GM12878 (cell line): Measurements from ENCODE around the gene FARS2. TPM values are rescaled to one million over a fixed set of nuclear protein-coding genes. Genes with fewer than 3 reads are reported as not detected.
A peak's percentile ranks its signal among the peaks of the same experiment; 100 is the strongest.

Experiments used
- BRCA1 ChIP-seq: IDR thresholded peaks from 2 replicates; pipeline ENCODE4 v1.6.1; 2011; ENCODE audit warnings: low read depth, low read length, improper control_type of control experiment
- CBFB ChIP-seq: IDR thresholded peaks from 2 replicates; pipeline ENCODE4 v1.6.1; 2016; ENCODE audit warnings: antibody characterized with exemption, low read depth
- CHD2 ChIP-seq: IDR thresholded peaks from 2 replicates; pipeline ENCODE4 v1.6.1; 2011; ENCODE audit warnings: low read depth, low read length, improper control_type of control experiment, borderline replicate concordance
- ETV6 ChIP-seq, 2 experiments: fragments of 450-650 bp in 1 of 2; IDR thresholded peaks in 1 of 2; conservative IDR thresholded peaks in 1 of 2; 2 replicates each; pipeline ENCODE4 v1.6.1; 2014; ENCODE audit warnings: antibody characterized with exemption in 1 of 2, borderline replicate concordance in 1 of 2, low read depth in 1 of 2, mild to moderate bottlenecking in 1 of 2, moderate library complexity in 1 of 2
- GATAD2B ChIP-seq: fragments of 450-650 bp; conservative IDR thresholded peaks from 2 replicates; pipeline ENCODE4 v1.6.1; 2017; ENCODE audit warnings: low read depth, mild to moderate bottlenecking, moderate library complexity
- MXI1 ChIP-seq: fragments of 150-350 bp; IDR thresholded peaks from 2 replicates; pipeline ENCODE4 v1.6.1; 2011; ENCODE audit warnings: low read depth, mild to moderate bottlenecking, inconsistent platforms, low read length, improper control_type of control experiment
- NFYA ChIP-seq: IDR thresholded peaks from 2 replicates; pipeline ENCODE4 v1.6.1; 2011; ENCODE audit warnings: low read depth, mild to moderate bottlenecking, low read length, improper control_type of control experiment, borderline replicate concordance
- NR2F1 ChIP-seq: fragments of 450-650 bp; conservative IDR thresholded peaks from 2 replicates; pipeline ENCODE4 v1.6.1; 2017; ENCODE audit warnings: mild to moderate bottlenecking
- PAX5 ChIP-seq: IDR thresholded peaks from 2 replicates; pipeline ENCODE4 v1.6.1; 2011; ENCODE audit warnings: low read depth, low read length, borderline replicate concordance
- RFX5 ChIP-seq: IDR thresholded peaks from 2 replicates; pipeline ENCODE4 v1.6.1; 2011; ENCODE audit warnings: low read depth, low read length, improper control_type of control experiment
- RUNX3 ChIP-seq: IDR thresholded peaks from 2 replicates; pipeline ENCODE4 v1.6.1; 2012; ENCODE audit warnings: low read length, inconsistent platforms
- SIX5 ChIP-seq: IDR thresholded peaks from 2 replicates; pipeline ENCODE4 v1.6.1; 2011; ENCODE audit warnings: mild to moderate bottlenecking, low read depth, low read length, moderate library complexity; ENCODE audit not compliant: severe bottlenecking
- SMAD5 ChIP-seq: IDR thresholded peaks from 2 replicates; pipeline ENCODE4 v1.6.1; 2016; ENCODE audit warnings: antibody characterized with exemption, low read depth
- SRF ChIP-seq, 2 experiments: IDR thresholded peaks; 2 replicates each; pipeline ENCODE4 v1.6.1; 2011; ENCODE audit warnings: low read depth in 2 of 2, low read length in 2 of 2, mild to moderate bottlenecking in 1 of 2, moderate library complexity in 1 of 2
- TCF3 ChIP-seq: IDR thresholded peaks from 2 replicates; pipeline ENCODE4 v1.6.1; 2012; ENCODE audit warnings: low read depth, mild to moderate bottlenecking, low read length, borderline replicate concordance; ENCODE audit not compliant: insufficient read depth
- TCF7 ChIP-seq: IDR thresholded peaks from 2 replicates; pipeline ENCODE4 v1.6.1; 2014; ENCODE audit warnings: antibody characterized with exemption, borderline replicate concordance
- polyA plus RNA-seq, 11 experiments: library from polyadenylated mRNA; depleted of rRNA in 4 of 11; unstranded in 6 of 11; stranded (reverse) in 5 of 11; fragments of >200 nt; fragmentation: Nextera tagmentation in 4 of 11; fragmentation: Illumina TruSeq in 1 of 11; extraction: Ambion mirVana in 4 of 11; extraction: Trizol in 1 of 11; gene quantifications; 1 replicate in 1 of 11; 2 replicates in 10 of 11; pipeline versions ENCODE4 v1.2.1 to v1.2.3, GENCODE V29; 2011 to 2016; ENCODE audit warnings: inconsistent platforms in 2 of 11, missing spikeins in 2 of 11, low read depth in 1 of 11
- total RNA-seq, 4 experiments: library from RNA; depleted of rRNA in 3 of 4; stranded (reverse); fragments of >200 nt in 3 of 4; fragmentation: Illumina TruSeq in 1 of 4; extraction: Trizol in 1 of 4; gene quantifications; 2 replicates each; pipeline versions ENCODE4 v1.2.1 to v1.2.3, GENCODE V29; 2013 to 2021
- TF ChIP-seq, protein P1 (sequence below): fragments of 450-650 bp; formaldehyde crosslinking; IDR thresholded peaks from 2 replicates; pipeline ENCODE4 v1.4.0; 2022; ENCODE audit warnings: mild to moderate bottlenecking, moderate library complexity
- TF ChIP-seq, protein P2 (sequence below): IDR thresholded peaks from 2 replicates; pipeline ENCODE4 v1.6.1; 2011; ENCODE audit warnings: borderline replicate concordance, low read depth, mild to moderate bottlenecking, moderate library complexity, mixed read lengths, low read length; ENCODE audit not compliant: insufficient read depth; ENCODE audit errors: extremely low read length
- TF ChIP-seq, protein P3 (sequence below): IDR thresholded peaks from 2 replicates; pipeline ENCODE4 v1.6.1; 2011; ENCODE audit warnings: low read depth, low read length, improper control_type of control experiment, borderline replicate concordance

FARS2 gene
- total and polyA plus RNA-seq, 10 of the 15 experiments (the other 5 are each of a cell fraction or from before 2014, with no cell fraction given) = 16.8 to 46.7 (median 25.6) TPM

DNA sequence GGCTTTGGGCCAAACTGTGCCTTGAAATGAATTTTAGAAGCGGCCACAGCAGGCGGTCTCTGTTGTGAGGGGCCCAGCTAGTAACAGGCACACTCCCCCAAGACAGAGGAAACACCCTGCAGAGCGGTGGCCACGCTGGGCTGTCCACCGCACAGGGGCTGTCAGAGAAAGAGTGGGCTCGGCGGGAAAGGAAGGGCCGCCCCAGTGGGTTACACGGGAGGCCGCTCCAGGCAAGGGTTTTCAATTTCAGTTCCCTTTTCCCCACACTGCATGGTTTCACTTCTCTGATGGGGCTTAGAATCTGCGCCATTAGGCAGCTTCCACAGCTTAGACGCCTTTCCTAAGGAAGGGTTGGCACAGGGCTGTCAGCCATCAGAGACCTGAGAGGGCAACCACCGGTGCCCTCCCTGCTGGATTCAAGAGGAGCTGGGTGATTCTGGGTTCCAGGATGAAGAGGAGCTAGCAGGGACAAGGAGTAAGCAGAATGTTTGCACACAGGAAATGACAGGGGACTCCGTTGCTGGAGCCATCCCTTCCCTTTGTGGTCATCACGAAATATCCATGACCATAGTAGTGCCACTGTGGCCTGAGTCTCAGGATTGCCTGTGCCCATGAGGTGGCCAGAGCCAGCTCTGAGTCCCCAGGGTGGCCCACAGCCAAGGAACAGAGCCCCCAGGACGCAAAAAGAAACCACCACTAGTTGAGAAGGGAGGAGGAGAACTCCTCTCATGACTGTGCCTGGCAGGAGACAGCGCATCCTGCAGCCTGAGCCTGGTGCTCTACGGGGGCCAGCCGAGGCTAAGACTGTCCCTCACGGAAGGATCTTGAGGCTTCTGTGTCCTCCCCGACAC lies 462.8 kb downstream of the FARS2 start (continued):
- TF ChIP-seq RFX5 (no peak), CBFB (0 out of 2 replicates have a peak, but pooled peaks have one; percentile 34), NR2F1 (peak; percentile 58), ETV6 (conservative IDR thresholded peaks at IDR 0.05 in 1 of 2, IDR thresholded peaks at IDR 0.05 in 1 of 2; ENCODE audit: borderline replicate concordance in 1 of 2, low read depth in 1 of 2) (peak in 1 of 2 experiments; percentile 90; a peak in 2 of 4 replicates), CHD2 (peak; percentile 74), NFYA (no peak), BRCA1 (no peak), MXI1 (peak; percentile 49; the same call in 1 of the 2 replicates), TCF3 (peak; percentile 64; the same call in 1 of the 2 replicates), SIX5 (no peak), RUNX3 (peak; percentile 82), GATAD2B (peak; percentile 95), PAX5 (peak; percentile 86; the same call in 1 of the 2 replicates), SRF (IDR thresholded peaks at IDR 0.05; ENCODE audit: low read depth in 2 of 2, low read length in 2 of 2) (peak in 1 of 2 experiments; percentile 79; a peak in 2 of 4 replicates), TCF7 (no peak), SMAD5 (peak; percentile 78; the same call in 1 of the 2 replicates)
- TF ChIP-seq, protein P1, sequence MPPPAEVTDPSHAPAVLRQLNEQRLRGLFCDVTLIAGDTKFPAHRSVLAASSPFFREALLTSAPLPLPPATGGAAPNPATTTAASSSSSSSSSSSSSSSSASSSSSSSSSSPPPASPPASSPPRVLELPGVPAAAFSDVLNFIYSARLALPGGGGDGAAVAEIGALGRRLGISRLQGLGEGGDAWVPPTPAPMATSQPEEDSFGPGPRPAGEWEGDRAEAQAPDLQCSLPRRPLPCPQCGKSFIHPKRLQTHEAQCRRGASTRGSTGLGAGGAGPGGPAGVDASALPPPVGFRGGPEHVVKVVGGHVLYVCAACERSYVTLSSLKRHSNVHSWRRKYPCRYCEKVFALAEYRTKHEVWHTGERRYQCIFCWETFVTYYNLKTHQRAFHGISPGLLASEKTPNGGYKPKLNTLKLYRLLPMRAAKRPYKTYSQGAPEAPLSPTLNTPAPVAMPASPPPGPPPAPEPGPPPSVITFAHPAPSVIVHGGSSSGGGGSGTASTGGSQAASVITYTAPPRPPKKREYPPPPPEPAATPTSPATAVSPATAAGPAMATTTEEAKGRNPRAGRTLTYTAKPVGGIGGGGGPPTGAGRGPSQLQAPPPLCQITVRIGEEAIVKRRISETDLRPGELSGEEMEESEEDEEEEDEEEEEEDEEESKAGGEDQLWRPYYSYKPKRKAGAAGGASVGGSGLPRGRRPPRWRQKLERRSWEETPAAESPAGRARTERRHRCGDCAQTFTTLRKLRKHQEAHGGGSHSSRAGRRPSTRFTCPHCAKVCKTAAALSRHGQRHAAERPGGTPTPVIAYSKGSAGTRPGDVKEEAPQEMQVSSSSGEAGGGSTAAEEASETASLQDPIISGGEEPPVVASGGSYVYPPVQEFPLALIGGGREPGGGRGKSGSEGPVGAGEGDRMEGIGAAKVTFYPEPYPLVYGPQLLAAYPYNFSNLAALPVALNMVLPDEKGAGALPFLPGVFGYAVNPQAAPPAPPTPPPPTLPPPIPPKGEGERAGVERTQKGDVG (CRISPR knock-in tag) = no peak
- TF ChIP-seq, protein P2, sequence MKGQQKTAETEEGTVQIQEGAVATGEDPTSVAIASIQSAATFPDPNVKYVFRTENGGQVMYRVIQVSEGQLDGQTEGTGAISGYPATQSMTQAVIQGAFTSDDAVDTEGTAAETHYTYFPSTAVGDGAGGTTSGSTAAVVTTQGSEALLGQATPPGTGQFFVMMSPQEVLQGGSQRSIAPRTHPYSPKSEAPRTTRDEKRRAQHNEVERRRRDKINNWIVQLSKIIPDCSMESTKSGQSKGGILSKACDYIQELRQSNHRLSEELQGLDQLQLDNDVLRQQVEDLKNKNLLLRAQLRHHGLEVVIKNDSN = no peak
- TF ChIP-seq, protein P3, sequence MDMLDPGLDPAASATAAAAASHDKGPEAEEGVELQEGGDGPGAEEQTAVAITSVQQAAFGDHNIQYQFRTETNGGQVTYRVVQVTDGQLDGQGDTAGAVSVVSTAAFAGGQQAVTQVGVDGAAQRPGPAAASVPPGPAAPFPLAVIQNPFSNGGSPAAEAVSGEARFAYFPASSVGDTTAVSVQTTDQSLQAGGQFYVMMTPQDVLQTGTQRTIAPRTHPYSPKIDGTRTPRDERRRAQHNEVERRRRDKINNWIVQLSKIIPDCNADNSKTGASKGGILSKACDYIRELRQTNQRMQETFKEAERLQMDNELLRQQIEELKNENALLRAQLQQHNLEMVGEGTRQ = no peak
